ENCODE results near the gene NFE2L2.
A peak's percentile ranks its signal among the peaks of the same experiment; 100 is the strongest.

NFE2L2 gene

DNA sequence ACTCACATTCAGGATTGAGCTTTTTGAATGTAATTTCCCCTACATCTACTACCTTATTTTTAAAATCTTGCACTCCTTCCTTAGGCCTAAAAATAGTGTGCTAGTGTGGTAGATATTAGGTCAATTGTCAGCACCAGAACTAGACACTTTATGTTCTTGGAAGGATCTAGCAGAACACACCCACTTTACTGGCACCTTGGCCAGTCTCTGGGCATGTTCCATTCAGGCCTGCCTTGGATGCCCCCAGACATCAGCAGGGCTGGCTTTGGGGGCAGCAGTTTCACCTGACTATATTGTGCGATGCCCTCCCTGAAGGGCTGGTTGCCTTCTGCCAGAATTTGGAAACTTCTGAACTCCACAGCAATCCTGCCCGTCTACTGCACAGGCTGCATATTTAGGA is 15.3 kb upstream of the NFE2L2 start:
- TF ChIP-seq, protein P1, sequence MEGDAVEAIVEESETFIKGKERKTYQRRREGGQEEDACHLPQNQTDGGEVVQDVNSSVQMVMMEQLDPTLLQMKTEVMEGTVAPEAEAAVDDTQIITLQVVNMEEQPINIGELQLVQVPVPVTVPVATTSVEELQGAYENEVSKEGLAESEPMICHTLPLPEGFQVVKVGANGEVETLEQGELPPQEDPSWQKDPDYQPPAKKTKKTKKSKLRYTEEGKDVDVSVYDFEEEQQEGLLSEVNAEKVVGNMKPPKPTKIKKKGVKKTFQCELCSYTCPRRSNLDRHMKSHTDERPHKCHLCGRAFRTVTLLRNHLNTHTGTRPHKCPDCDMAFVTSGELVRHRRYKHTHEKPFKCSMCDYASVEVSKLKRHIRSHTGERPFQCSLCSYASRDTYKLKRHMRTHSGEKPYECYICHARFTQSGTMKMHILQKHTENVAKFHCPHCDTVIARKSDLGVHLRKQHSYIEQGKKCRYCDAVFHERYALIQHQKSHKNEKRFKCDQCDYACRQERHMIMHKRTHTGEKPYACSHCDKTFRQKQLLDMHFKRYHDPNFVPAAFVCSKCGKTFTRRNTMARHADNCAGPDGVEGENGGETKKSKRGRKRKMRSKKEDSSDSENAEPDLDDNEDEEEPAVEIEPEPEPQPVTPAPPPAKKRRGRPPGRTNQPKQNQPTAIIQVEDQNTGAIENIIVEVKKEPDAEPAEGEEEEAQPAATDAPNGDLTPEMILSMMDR (IDR thresholded peaks at IDR 0.05; ENCODE audit: low read depth, low read length): no peak
- no peak for DNase-seq (ENCODE audit: extremely low read depth, low read depth)

GRCh38 chr2:177275743-177276055 is 11.2 kb upstream of the NFE2L2 start:
- DNase-seq (ENCODE audit: extremely low read depth, low read depth): no peak

DNA sequence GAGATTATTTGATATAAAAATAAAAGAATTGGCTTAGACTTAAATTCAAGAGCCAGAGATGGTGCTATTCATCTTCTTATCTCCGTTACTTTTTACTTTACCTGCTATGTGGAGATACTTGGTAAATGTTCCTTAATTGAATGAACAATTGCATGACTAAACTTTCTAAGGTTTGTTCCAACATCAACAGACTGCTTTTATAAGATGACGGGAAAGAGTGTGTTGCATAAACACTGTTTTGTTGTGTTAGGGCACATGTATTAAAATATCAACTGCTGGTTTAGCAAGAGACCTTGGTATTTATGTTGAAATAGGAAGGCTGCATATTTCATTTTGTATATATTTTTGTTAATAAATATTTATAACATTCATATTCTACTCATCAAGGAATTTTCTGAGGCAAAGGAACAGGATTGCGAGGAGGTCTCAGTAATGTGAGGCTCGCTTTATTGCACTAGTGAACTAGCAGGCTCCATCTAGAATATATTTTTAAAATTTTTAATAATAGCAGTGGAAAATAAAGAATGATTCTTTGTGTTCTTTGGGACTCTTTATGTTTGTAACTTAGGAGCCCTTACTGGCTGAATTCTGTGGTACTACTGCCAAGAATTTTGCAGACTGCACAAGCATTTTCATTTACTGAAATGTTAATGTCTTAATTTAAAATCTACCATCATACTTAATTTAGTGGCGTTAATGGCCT is 10.7 kb upstream of the NFE2L2 start:
- TF ChIP-seq, protein P1 (IDR thresholded peaks at IDR 0.05; ENCODE audit: low read depth, low read length): no peak
- peak; percentile 64 for DNase-seq (ENCODE audit: extremely low read depth, low read depth)

More at GRCh38 chr2:177275743-177276055, 11.2 kb upstream of the NFE2L2 start:
- TF ChIP-seq, protein P1 (IDR thresholded peaks at IDR 0.05; ENCODE audit: low read depth, low read length): no peak

DNA sequence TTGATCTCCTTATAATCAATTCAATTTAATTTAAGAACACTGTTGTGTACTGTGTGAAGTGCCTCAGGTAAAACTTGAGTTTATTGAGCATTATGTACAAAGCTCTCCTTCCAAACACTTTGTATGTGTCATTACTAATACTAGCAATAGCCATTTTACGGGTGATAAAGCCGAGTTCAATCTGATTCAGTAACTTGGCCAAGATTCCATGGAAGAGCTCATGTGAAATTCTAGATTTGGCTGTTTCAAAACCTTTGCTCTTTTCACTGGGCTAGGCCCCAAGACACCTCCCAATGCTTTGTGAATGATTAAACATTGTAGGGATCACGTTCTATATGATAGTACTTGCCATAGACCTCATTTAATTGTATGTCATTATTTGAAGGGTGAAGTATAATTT is 8.9 kb upstream of the NFE2L2 start:
- TF ChIP-seq, protein P1 (IDR thresholded peaks at IDR 0.05; ENCODE audit: low read depth, low read length): no peak

GRCh38 chr2:177272765-177273164 is 8.2 kb upstream of the NFE2L2 start:
- TF ChIP-seq, protein P1 (IDR thresholded peaks at IDR 0.05; ENCODE audit: low read depth, low read length): no peak

More for the DNA sequence above, 8.9 kb upstream of the NFE2L2 start:
- DNase-seq (ENCODE audit: extremely low read depth, low read depth): no peak

DNA sequence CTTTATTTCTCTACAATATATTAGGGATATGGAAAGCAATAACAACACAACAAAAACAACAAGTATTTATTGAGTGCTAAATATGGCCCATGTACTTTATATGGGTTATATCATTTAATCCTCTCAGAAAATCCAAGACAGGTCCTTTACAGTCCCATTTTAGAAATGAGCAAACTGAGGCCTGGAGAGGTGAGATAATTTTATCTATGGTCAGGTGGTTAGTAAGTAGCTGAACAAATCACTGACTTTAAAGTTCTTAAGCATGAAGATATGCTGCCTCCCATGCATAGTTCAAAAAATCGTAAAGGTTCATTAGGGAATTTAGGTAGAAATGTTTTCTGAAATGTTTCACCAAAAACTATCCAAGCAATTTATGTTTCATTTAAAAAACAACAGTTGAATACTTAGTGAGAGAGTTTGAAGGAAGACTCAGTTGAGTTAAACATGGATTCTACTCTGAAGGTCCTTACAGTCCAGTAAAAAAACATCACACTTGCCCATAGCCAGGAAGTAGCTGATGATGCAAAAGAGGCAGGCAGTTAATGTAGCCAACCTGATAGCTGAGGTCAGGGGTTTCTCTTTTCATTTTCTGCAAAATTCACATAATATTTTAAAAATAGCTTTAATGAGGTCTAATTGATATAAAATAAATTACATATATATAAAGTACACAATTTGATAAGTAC is 7.6 kb upstream of the NFE2L2 start:
- no peak for DNase-seq (ENCODE audit: extremely low read depth, low read depth)
- TF ChIP-seq, protein P1 (IDR thresholded peaks at IDR 0.05; ENCODE audit: low read depth, low read length): no peak

More at GRCh38 chr2:177272765-177273164, 8.2 kb upstream of the NFE2L2 start:
- DNase-seq (ENCODE audit: extremely low read depth, low read depth): no peak

DNA sequence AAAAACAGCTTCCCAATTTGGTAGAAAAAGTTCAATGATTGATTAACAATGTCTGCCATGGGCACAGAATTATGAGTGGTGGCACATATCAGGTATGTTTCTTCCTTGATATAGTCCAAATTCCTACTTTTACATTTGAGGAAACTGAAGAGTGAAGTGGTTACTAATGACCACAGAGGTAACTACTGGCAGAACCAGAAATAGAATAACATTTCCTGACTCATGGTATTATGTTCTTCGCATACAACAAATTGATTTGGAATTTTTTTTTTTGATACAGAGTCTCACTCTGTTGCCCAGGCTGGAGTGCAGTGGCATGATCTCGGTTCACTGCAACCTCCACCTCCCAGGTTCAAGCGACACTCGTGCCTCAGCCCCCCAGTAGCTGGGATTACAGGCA is 6.0 kb upstream of the NFE2L2 start:
- no peak for DNase-seq (ENCODE audit: extremely low read depth, low read depth)
- TF ChIP-seq, protein P1 (IDR thresholded peaks at IDR 0.05; ENCODE audit: low read depth, low read length): no peak

Measured in AG09319 (cell line).